H9 (cell line): ENCODE results near the gene CNIH2. TPM values are rescaled to one million over a fixed set of nuclear protein-coding genes. Genes with fewer than 3 reads are reported as not detected.

Experiments
- DNase-seq: peaks from one replicate; pipeline ENCODE4 v3.0.0-alpha.2; 2017
- H2AFZ ChIP-seq: one replicate; pipeline ENCODE4 v1.6.1; 2013; ENCODE audit warnings: mild to moderate bottlenecking, low read length, control low read depth, moderate library complexity
- H2AK5ac ChIP-seq: 2 replicates; pipeline ENCODE4 v1.6.1; 2013; ENCODE audit warnings: low read length, control low read depth, mixed read lengths; ENCODE audit not compliant: insufficient read length
- H2BK120ac ChIP-seq: one replicate; pipeline ENCODE4 v1.6.1; 2013; ENCODE audit warnings: low read depth, mild to moderate bottlenecking, low read length, control low read depth, inconsistent platforms; ENCODE audit not compliant: poor library complexity, severe bottlenecking
- H2BK12ac ChIP-seq: 2 replicates; pipeline ENCODE4 v1.6.1; 2013; ENCODE audit warnings: low read length, control low read depth, mixed read lengths, low read depth; ENCODE audit not compliant: insufficient read length
- H2BK15ac ChIP-seq: 2 replicates; pipeline ENCODE4 v1.6.1; 2013; ENCODE audit warnings: low read depth, low read length, control low read depth
- H2BK20ac ChIP-seq: one replicate; pipeline ENCODE4 v1.6.1; 2013; ENCODE audit warnings: low read depth, mild to moderate bottlenecking, low read length, control low read depth, inconsistent platforms; ENCODE audit not compliant: poor library complexity, severe bottlenecking
- H2BK5ac ChIP-seq: 2 replicates; pipeline ENCODE4 v1.6.1; 2013; ENCODE audit warnings: low read length, control low read depth, mixed read lengths; ENCODE audit not compliant: insufficient read length
- H3K14ac ChIP-seq: 2 replicates; pipeline ENCODE4 v1.6.1; 2013; ENCODE audit warnings: low read length, control low read depth; ENCODE audit not compliant: insufficient read depth
- H3K18ac ChIP-seq: 2 replicates; pipeline ENCODE4 v1.6.1; 2013; ENCODE audit warnings: low read depth, mild to moderate bottlenecking, mixed read lengths, low read length, control low read depth; ENCODE audit not compliant: insufficient read length
- H3K23ac ChIP-seq: 2 replicates; pipeline ENCODE4 v1.6.1; 2013; ENCODE audit warnings: low read length, control low read depth, mixed read lengths, low read depth; ENCODE audit not compliant: insufficient read length
- H3K23me2 ChIP-seq: 2 replicates; pipeline ENCODE4 v1.6.1; 2013; ENCODE audit warnings: low read depth, mild to moderate bottlenecking, mixed read lengths, low read length, control low read depth; ENCODE audit not compliant: insufficient read length, poor library complexity, severe bottlenecking
- H3K27ac ChIP-seq: 2 replicates; pipeline ENCODE4 v1.5.1; 2013; ENCODE audit warnings: low read length, control low read depth, mixed read lengths, low read depth; ENCODE audit not compliant: insufficient read length
- H3K27me3 ChIP-seq: 2 replicates; pipeline ENCODE4 v1.6.1; 2013; ENCODE audit warnings: low read length, control low read depth, inconsistent platforms; ENCODE audit not compliant: insufficient read depth
- H3K4ac ChIP-seq: 2 replicates; pipeline ENCODE4 v1.6.1; 2013; ENCODE audit warnings: low read depth, mild to moderate bottlenecking, control low read depth, inconsistent platforms, low read length, moderate library complexity
- H3K4me1 ChIP-seq: 2 replicates; pipeline ENCODE4 v1.6.1; 2013; ENCODE audit warnings: low read length, control low read depth, inconsistent platforms; ENCODE audit not compliant: insufficient read depth
- H3K4me2 ChIP-seq: 2 replicates; pipeline ENCODE4 v1.6.1; 2013; ENCODE audit warnings: low read length, control low read depth, mixed read lengths; ENCODE audit not compliant: insufficient read length, insufficient read depth
- H3K56ac ChIP-seq: 2 replicates; pipeline ENCODE4 v1.6.1; 2013; ENCODE audit warnings: low read depth, mild to moderate bottlenecking, mixed read lengths, low read length, control low read depth; ENCODE audit not compliant: insufficient read length
- H3K79me1 ChIP-seq: 2 replicates; pipeline ENCODE4 v1.6.1; 2013; ENCODE audit warnings: low read depth, mild to moderate bottlenecking, moderate library complexity, low read length, control low read depth, inconsistent platforms; ENCODE audit not compliant: insufficient read depth, poor library complexity, severe bottlenecking
- H3K79me2 ChIP-seq: 2 replicates; pipeline ENCODE4 v1.6.1; 2013; ENCODE audit warnings: low read length, control low read depth, inconsistent platforms; ENCODE audit not compliant: insufficient read depth
- H3K9ac ChIP-seq: 2 replicates; pipeline ENCODE4 v1.6.1; 2013; ENCODE audit warnings: low read length, control low read depth, mixed read lengths; ENCODE audit not compliant: insufficient read length; ENCODE audit errors: extremely low read depth
- H3K9me3 ChIP-seq: one replicate; pipeline ENCODE4 v1.6.1; 2013; ENCODE audit warnings: low read depth, low read length, inconsistent platforms; ENCODE audit not compliant: control insufficient read depth
- H3T11ph ChIP-seq: one replicate; pipeline ENCODE4 v1.6.1; 2013; ENCODE audit warnings: mild to moderate bottlenecking, low read length, control low read depth, inconsistent platforms
- H4K20me1 ChIP-seq: one replicate; pipeline ENCODE4 v1.6.1; 2013; ENCODE audit not compliant: control insufficient read depth, insufficient read length, insufficient read depth
- H4K5ac ChIP-seq: 2 replicates; pipeline ENCODE4 v1.6.1; 2013; ENCODE audit warnings: low read depth, mild to moderate bottlenecking, mixed read lengths, low read length, control low read depth; ENCODE audit not compliant: insufficient read length
- H4K8ac ChIP-seq: replicated peaks from 2 replicates; pipeline ENCODE4 v1.6.1; 2013; ENCODE audit warnings: low read length, control low read depth, mixed read lengths, low read depth; ENCODE audit not compliant: insufficient read length
- H4K91ac ChIP-seq: 2 replicates; pipeline ENCODE4 v1.6.1; 2013; ENCODE audit warnings: low read depth, mild to moderate bottlenecking, moderate library complexity, mixed read lengths, low read length, control low read depth; ENCODE audit not compliant: insufficient read length
- H3K27ac Mint-ChIP-seq, 3 experiments: 2 replicates in 2 of 3; 3 replicates in 1 of 3; pipeline ENCODE4 v1.8.0; 2020 to 2021; ENCODE audit warnings: mixed read lengths in 3 of 3, mild to moderate bottlenecking in 1 of 3, moderate library complexity in 1 of 3
- H3K27me3 Mint-ChIP-seq: 2 replicates; pipeline ENCODE4 v1.8.0; 2021; ENCODE audit warnings: low read depth, mild to moderate bottlenecking, moderate library complexity, mixed read lengths
- H3K36me3 Mint-ChIP-seq, 3 experiments: 2 replicates in 2 of 3; 3 replicates in 1 of 3; pipeline ENCODE4 v1.8.0; 2020 to 2021; ENCODE audit warnings: low read depth in 3 of 3, mixed read lengths in 3 of 3; ENCODE audit not compliant: insufficient read depth in 1 of 3
- H3K4me1 Mint-ChIP-seq, 2 experiments: 2 replicates each; pipeline ENCODE4 v1.8.0; 2020; ENCODE audit warnings: mixed read lengths in 2 of 2
- H3K4me3 Mint-ChIP-seq, 2 experiments: 2 replicates in 1 of 2; 3 replicates in 1 of 2; pipeline ENCODE4 v1.8.0; 2020 to 2021; ENCODE audit warnings: mild to moderate bottlenecking in 2 of 2, mixed read lengths in 2 of 2, moderate library complexity in 1 of 2
- H3K9me3 Mint-ChIP-seq, 2 experiments: 2 replicates in 1 of 2; 3 replicates in 1 of 2; pipeline ENCODE4 v1.8.0; 2020; ENCODE audit warnings: mild to moderate bottlenecking in 2 of 2, mixed read lengths in 2 of 2, moderate library complexity in 1 of 2
- WGBS: extraction: QIAGEN DNeasy Blood & Tissue Kit; methylation state at CpG from one replicate; pipeline ENCODE4 v1.1.7; 2013; ENCODE audit warnings: missing lambda C conversion rate, low lambda C conversion rate, mixed read lengths; ENCODE audit not compliant: insufficient read length; ENCODE audit errors: extremely low coverage; 5-methylcytosine and 5-hydroxymethylcytosine counted together
- total RNA-seq: library from RNA; stranded (reverse); gene quantifications from 2 replicates; pipeline ENCODE4 v1.2.1, GENCODE V29; 2021
- TF ChIP-seq, protein P1 (sequence below): fragments of 200-600 bp; sonication (generic); conservative IDR thresholded peaks from 3 replicates; pipeline ENCODE4 v1.8.0; 2021; ENCODE audit warnings: antibody characterized with exemption, mild to moderate bottlenecking

Gene CNIH2
- total RNA-seq, 1 experiment from 2014 or later: 12.0 TPM

- Histone ChIP-seq H3K4me2 (no peak overlapping the region), H4K91ac (peak overlapping the region; percentile 48), H3K79me1 (no peaks in the 10 kb centered on the region), H3K27ac (no peak overlapping the region), H3K79me2 (no peaks in the 10 kb centered on the region), H2BK20ac (no peak overlapping the region), H3T11ph (no peak overlapping the region), H3K9ac (no peak overlapping the region), H3K4ac (no peak overlapping the region), H2AFZ (no peak overlapping the region), H3K14ac (0 out of 2 replicates have a peak overlapping the region, but pooled peaks have one; percentile 4), H3K9me3 (no peaks in the 10 kb centered on the region), H2BK120ac (no peak overlapping the region), H2BK15ac (no peak overlapping the region), H4K20me1 (no peaks in the 10 kb centered on the region), H2BK12ac (no peak overlapping the region), H3K23me2 (peaks cover 12% of the 10 kb centered on the region), H4K8ac (no peak overlapping the region), H3K56ac (no peak overlapping the region), H4K5ac (no peak overlapping the region), H3K23ac (no peak overlapping the region), H3K4me1 (peaks cover 2% of the 10 kb centered on the region; the same call in 1 of the 2 replicates), H2BK5ac (no peak overlapping the region), H3K18ac (peak overlapping the region; percentile 17), H3K27me3 (no peaks in the 10 kb centered on the region), H2AK5ac (no peak overlapping the region)
- peaks cover 26 to 34% of the 10 kb centered on the region in 2 experiments for H3K4me1 Mint-ChIP-seq
- H3K27ac Mint-ChIP-seq: peak overlapping the region in 1 of 3 experiments; percentile 82; a peak in 1 of 7 replicates
- peaks cover 14 to 20% of the 10 kb centered on the region in 2 experiments for H3K9me3 Mint-ChIP-seq
- DNase-seq: no peak
- WGBS: no CpG with 5 or more reads among the region's 52 CpGs
- peaks cover 8 to 18% (median 16%) of the 10 kb centered on the region in 3 experiments for H3K36me3 Mint-ChIP-seq
- TF ChIP-seq, protein P1, sequence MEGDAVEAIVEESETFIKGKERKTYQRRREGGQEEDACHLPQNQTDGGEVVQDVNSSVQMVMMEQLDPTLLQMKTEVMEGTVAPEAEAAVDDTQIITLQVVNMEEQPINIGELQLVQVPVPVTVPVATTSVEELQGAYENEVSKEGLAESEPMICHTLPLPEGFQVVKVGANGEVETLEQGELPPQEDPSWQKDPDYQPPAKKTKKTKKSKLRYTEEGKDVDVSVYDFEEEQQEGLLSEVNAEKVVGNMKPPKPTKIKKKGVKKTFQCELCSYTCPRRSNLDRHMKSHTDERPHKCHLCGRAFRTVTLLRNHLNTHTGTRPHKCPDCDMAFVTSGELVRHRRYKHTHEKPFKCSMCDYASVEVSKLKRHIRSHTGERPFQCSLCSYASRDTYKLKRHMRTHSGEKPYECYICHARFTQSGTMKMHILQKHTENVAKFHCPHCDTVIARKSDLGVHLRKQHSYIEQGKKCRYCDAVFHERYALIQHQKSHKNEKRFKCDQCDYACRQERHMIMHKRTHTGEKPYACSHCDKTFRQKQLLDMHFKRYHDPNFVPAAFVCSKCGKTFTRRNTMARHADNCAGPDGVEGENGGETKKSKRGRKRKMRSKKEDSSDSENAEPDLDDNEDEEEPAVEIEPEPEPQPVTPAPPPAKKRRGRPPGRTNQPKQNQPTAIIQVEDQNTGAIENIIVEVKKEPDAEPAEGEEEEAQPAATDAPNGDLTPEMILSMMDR: no peak
- peaks cover 29% of the 10 kb centered on the region for H3K27me3 Mint-ChIP-seq
- H3K4me3 Mint-ChIP-seq: peak overlapping the region in 1 of 2 experiments; percentile 48; a peak in 1 of 5 replicates
Observed at GRCh38 chr11:66315921-66316811, 38.2 kb downstream of the CNIH2 start.
